Left lung (tissue), 10 donors: ENCODE measurements around the gene GALNT1. TPM values are rescaled to one million over a fixed set of nuclear protein-coding genes. Genes with fewer than 3 reads are reported as not detected.

Experiments used
- ATAC-seq: fragments of 200-7000 bp; cut with Tn5 transposase; one replicate; pipeline ENCODE4 v1.9.1; 2020; ENCODE audit warnings: moderate library complexity
- DNase-seq, 4 donors: peaks; one replicate each; pipeline ENCODE4 v3.0.0-alpha.2; 2013 to 2020
- H3K27ac ChIP-seq, 2 donors: fragments of 200-600 bp; sonication (generic) in 1 of 2; one replicate each; pipeline versions ENCODE4 v1.5.0 to v1.8.0; 2020 to 2021
- H3K27me3 ChIP-seq, 2 donors: fragments of 200-600 bp; sonication (generic) in 1 of 2; one replicate each; pipeline versions ENCODE4 v1.5.0 to v1.8.0; 2020 to 2021
- H3K36me3 ChIP-seq, 2 donors: fragments of 200-600 bp; sonication (generic) in 1 of 2; one replicate each; pipeline versions ENCODE4 v1.5.0 to v1.8.0; 2020 to 2021
- H3K4me1 ChIP-seq, 2 donors: fragments of 200-600 bp; one replicate each; pipeline ENCODE4 v1.8.0; 2021
- H3K4me3 ChIP-seq, 2 donors: fragments of 200-600 bp; sonication (generic) in 1 of 2; one replicate each; pipeline versions ENCODE4 v1.5.0 to v1.8.0; 2020 to 2021; ENCODE audit warnings: mild to moderate bottlenecking in 1 of 2
- H3K9me3 ChIP-seq, 2 donors: fragments of 200-600 bp; sonication (generic) in 1 of 2; one replicate each; pipeline versions ENCODE4 v1.5.0 to v1.8.0; 2020 to 2021
- CTCF ChIP-seq, 2 donors: fragments of 200-600 bp; sonication (generic) in 1 of 2; IDR thresholded peaks; one replicate each; pipeline versions ENCODE4 v1.5.0 to v1.8.0; 2021; ENCODE audit warnings: antibody characterized with exemption in 2 of 2
- intact Hi-C, 2 donors: fragments of 100-400 bp; cut with DNase I; formaldehyde crosslinking; loops; one replicate each; pipeline versions ENCODE4 v1.11.2 to v1.14.2; 2022
- polyA plus RNA-seq, 6 donors: library from polyadenylated mRNA; unstranded; fragments of 120-200 nt; gene quantifications; one replicate each; pipeline ENCODE4 v1.2.1, GENCODE V29; 2013; ENCODE audit not compliant: insufficient read length in 6 of 6
- total RNA-seq, 2 donors: library from RNA; stranded (reverse); fragmentation: NEBNext Ultra II Directional; extraction: Animal tissue kit (Norgen Biotek cat#: 25700); gene quantifications; one replicate each; pipeline ENCODE4 v1.2.1, GENCODE V29; 2021
- donor health status: DM: no; HTN: yes; CAD: no.
- donor health status: DM: no; HTN: no; CAD: no.

Gene GALNT1
- total and polyA plus RNA-seq, 8 donors, result 82.5 to 110 (median 107) TPM

- intact Hi-C loops, result no loop called here
- H3K36me3 ChIP-seq, result no peaks in the 10 kb centered on the region
- H3K27me3 ChIP-seq, result no peaks in the 10 kb centered on the region
- no peak overlapping the region for H3K27ac ChIP-seq
- H3K4me3 ChIP-seq, result no peak overlapping the region
- peaks cover 9 to 24% of the 10 kb centered on the region in 2 donors for H3K4me1 ChIP-seq
- DNase-seq (no peak), ATAC-seq (no peak)
- TF ChIP-seq CTCF (IDR thresholded peaks at IDR 0.05), result no peak
- peaks cover 0 to 10% of the 10 kb centered on the region in 2 donors for H3K9me3 ChIP-seq
Measured at GRCh38 chr18:35585608-35586007, 4.1 kb downstream of the GALNT1 start.

- TF ChIP-seq CTCF (IDR thresholded peaks at IDR 0.05), result no peak
Measured at GRCh38 chr18:35588122-35588521, 6.6 kb downstream of the GALNT1 start.

GRCh38 chr18:35588995-35589394 is 7.5 kb downstream of the GALNT1 start:
- Histone ChIP-seq H3K9me3 (peaks cover 0 to 10% of the 10 kb centered on the region in 2 donors), H3K4me3 (no peak overlapping the region), H3K27me3 (no peaks in the 10 kb centered on the region), H3K36me3 (no peaks in the 10 kb centered on the region), H3K27ac (no peak overlapping the region), H3K4me1 (peaks cover 0 to 20% of the 10 kb centered on the region in 2 donors)
- TF ChIP-seq CTCF (IDR thresholded peaks at IDR 0.05), result no peak
- ATAC-seq (peak; percentile 36), DNase-seq (no peak)
- intact Hi-C loops, result no loop called here

More at GRCh38 chr18:35588122-35588521, 6.6 kb downstream of the GALNT1 start:
- peaks cover 0 to 10% of the 10 kb centered on the region in 2 donors for H3K9me3 ChIP-seq
- intact Hi-C loops, result no loop called here
- no peaks in the 10 kb centered on the region for H3K27me3 ChIP-seq
- peaks cover 4 to 28% of the 10 kb centered on the region in 2 donors for H3K4me1 ChIP-seq
- no peak overlapping the region for H3K4me3 ChIP-seq
- H3K36me3 ChIP-seq, result no peaks in the 10 kb centered on the region
- ATAC-seq (no peak), DNase-seq (no peak)
- H3K27ac ChIP-seq, result peak overlapping the region in 1 of 2 donors; percentile 3

- Histone ChIP-seq H3K9me3 (peaks cover 0 to 10% of the 10 kb centered on the region in 2 donors), H3K4me1 (peaks cover 0 to 18% of the 10 kb centered on the region in 2 donors), H3K27me3 (no peaks in the 10 kb centered on the region), H3K27ac (no peak overlapping the region), H3K36me3 (no peaks in the 10 kb centered on the region), H3K4me3 (no peak overlapping the region)
- intact Hi-C loops, result no loop called here
- no peak for DNase-seq
- ATAC-seq, result no peak
- no peak for TF ChIP-seq CTCF (IDR thresholded peaks at IDR 0.05)
Measured at GRCh38 chr18:35589546-35589945, 8.0 kb downstream of the GALNT1 start.

GRCh38 chr18:35590935-35591334 is 9.4 kb downstream of the GALNT1 start:
- no peak for TF ChIP-seq CTCF (IDR thresholded peaks at IDR 0.05)
- DNase-seq (no peak), ATAC-seq (no peak)
- Histone ChIP-seq H3K4me1 (peaks cover 0 to 18% of the 10 kb centered on the region in 2 donors), H3K4me3 (no peak overlapping the region), H3K36me3 (no peaks in the 10 kb centered on the region), H3K27me3 (no peaks in the 10 kb centered on the region), H3K27ac (no peak overlapping the region), H3K9me3 (peaks cover 0 to 10% of the 10 kb centered on the region in 2 donors)
- intact Hi-C loops, result no loop called here
